GM18517 (cell line): ENCODE measurements around the gene PCDH1.

ENCODE experiments used
- ATAC-seq: cut with Tn5 transposase; IDR thresholded peaks from one replicate; pipeline ENCODE4 v1.9.1; 2021; ENCODE audit warnings: mild to moderate bottlenecking, moderate library complexity; ENCODE audit not compliant: unreplicated experiment

PCDH1 gene

DNA sequence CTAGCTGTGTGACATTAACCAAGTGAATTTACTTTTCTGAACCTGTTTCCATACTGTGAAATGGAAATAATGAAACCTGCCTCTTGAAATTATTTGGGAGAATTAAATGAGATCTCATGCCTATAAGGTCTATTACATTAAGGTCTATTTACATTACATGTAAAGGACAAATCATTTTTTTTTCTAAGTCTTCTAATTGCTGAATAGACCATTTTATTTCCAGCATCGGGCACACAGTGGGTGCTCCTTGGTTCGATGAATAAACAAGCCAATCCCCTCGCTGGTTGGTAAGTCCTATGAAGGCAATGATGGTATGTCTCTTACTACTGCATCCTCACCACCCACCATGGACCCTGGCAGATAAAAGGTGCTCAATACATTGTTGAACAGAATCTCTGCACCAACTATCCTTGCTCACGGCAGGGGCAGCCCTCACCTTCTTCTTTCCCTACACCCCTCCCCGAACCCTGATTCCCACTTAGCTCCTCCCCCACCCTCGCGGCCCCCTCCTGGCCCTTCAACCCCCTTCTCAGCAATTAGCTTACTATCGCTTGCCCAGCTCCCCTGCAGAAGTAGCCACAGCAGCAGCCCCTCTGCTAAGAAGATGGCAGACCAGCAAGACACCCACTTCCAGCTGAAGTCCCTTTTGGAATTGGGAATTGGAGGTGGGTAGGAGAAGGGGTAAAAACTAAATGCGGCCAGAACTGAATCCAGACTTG, 3.0 kb downstream of the PCDH1 start:
- no peak for ATAC-seq

- ATAC-seq: no peak
Observed at GRCh38 chr5:141874262-141874964, 3.8 kb downstream of the PCDH1 start.

DNA sequence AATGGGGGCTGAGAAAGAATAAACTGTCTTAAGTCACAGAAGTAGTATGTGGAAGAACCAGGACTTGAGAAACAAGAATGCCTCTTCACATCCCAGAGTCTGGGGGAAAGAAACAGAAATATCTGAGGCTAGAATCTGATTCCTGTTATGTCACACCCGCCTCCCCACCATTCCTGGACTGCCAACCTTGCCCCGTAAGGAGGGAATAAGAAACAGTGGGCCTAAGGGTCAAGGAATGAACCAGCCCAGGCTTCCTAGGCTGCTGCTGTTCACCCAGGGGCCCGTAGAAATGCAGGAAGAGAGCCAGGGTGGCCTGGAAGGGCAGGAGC, 4.3 kb downstream of the PCDH1 start:
- ATAC-seq: no peak

- no peak for ATAC-seq
Observed at GRCh38 chr5:141872496-141873356, 5.5 kb downstream of the PCDH1 start.

GRCh38 chr5:141871870-141872269, 6.3 kb downstream of the PCDH1 start:
- no peak for ATAC-seq

DNA sequence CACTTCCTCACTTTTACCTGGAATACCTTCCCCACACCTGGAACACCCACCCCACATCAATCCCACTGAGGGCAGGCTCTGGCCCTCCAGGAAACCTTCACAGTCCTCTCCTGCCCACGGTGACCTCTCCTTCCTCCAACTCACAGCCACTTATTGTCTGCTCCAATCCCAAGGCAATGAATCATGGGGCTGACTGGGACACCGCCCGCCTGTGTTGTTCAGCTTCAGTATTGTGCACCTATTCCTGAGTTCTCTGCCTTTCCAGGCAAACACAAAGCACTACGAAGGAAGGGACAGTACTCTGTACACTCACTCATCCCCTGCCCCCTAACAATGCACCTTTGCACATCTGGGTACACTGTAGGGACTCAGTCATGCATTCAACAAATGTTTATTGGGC, 7.3 kb downstream of the PCDH1 start:
- no peak for ATAC-seq

- ATAC-seq: no peak
Observed at GRCh38 chr5:141870228-141870627, 8.0 kb downstream of the PCDH1 start.

- no peak for ATAC-seq
Observed at GRCh38 chr5:141869514-141869913, 8.7 kb downstream of the PCDH1 start.

GRCh38 chr5:141869040-141869439, 9.2 kb downstream of the PCDH1 start:
- ATAC-seq: no peak

DNA sequence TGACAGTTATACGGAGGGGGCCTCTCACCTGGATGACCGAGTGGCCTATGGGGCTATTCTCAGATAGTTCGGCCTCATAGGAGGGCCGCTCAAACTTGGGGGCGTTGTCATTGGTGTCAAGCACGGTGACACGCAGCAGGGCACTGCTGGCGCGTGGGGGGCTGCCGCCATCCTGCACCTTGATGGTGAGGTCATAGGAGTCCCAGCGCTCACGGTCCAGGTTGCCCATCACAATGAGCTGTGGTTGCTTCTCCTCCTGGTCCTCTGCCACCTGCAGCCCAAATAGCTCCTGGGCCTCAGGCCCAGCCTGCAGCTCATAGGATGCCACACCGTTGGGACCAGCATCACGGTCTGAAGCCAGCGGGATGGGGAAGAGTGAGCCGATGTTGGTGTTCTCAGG, 9.7 kb downstream of the PCDH1 start:
- ATAC-seq: no peak

- no peak for ATAC-seq
Observed at GRCh38 chr5:141867651-141868050, 10.6 kb downstream of the PCDH1 start.

DNA sequence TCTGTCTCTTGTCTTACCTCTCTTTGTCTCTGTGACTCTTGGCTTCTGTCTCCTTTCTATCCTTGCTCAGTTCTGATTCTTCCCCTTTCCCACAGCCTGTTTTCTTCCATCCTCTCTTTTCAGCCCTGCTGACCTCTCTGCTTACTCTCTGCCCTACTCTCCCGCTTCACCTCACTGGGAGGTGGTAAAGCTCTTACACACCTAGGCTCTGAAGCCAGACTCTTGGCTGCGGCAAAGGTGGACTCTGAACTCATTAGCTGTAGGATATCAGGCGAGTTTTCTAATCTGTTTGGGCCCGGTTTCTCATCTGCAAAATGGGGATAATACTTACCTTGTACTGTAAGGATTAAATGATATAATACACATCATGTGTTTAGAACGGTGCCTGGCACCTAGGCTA, 11.1 kb downstream of the PCDH1 start:
- ATAC-seq: no peak

DNA sequence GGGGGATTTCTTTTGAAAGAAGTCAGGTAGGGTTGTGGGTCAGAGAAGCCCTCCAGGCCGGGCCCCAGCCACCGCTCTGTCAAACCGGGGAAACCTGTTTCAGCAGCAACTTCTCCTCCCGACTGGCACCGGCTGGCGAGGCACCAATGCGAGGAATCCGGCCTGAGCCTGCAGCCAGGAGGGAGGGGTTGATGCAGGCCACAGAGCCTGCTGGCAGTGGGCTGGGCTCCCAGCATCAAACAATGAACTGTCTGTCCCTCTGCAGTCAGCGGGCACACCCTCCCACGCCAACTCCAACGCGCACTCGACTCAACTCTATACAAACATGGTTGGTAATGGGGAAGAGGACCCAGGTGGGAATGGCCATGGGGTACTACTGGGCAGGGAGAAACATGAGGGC, 12.1 kb downstream of the PCDH1 start:
- ATAC-seq: no peak

DNA sequence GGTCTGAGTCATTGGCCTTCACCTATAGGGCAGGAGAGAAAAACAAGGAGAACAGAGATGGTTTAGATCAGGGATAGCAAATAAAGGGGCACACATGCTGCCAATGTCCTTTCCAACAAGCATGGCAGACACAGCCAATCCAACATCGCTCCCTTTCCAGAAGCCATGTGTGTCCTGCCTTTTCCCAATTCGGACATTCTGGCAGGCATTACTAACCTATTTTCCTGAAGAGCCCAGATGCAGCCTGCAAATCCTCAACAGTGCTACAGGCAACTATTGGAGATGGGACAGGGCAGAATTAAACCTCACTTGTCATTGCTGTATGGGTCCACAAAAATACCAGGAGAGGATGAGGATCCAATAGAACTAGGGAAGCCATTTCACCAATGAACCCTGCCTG, 12.8 kb downstream of the PCDH1 start:
- no peak for ATAC-seq

DNA sequence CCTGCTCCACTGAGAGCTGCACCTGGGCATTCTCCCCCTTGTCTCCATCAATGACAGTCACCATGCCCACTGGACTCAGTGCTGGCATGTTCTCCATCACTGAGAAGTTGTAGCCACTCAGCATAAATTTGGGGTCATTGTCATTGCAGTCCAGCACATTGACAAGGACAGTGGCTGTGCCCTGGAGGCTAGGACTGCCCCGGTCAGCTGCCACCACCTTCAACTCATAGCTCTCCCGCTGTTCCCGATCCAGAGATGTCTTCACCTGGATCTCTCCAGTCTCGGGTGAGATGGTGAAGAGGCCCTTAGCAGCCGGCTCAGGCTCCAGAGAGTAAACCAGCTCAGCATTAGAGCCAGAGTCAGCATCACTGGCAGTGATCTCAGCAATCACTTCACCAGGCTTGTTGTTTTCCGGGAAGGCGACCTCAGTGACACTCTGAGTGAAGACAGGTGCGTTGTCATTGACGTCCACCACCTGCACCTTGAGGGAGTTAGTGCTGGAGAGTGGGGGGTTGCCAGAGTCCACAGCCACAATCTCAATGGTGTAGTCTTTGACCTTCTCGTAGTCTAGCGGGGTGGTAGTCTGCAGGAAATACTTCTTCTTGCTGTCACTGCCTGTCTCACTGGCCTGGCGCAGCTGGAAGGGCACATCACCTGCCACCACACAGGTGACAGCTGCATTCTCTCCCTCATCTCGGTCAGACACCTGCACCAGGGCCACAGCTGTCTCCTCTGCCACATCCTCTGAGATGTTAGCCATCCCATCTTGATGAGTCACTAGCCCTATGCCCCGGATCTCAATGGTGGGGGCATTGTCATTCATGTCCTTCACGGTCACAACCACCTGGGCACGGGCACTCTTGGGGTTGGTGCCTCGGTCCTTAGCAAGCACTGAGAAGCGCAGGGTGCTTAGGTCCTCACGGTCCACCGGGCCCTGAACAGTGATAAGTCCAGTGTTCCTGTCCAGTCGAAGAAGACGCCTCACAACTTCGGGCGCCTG, 13.5 kb downstream of the PCDH1 start:
- ATAC-seq: no peak

- no peak for ATAC-seq
Observed at GRCh38 chr5:141863569-141864178, 14.5 kb downstream of the PCDH1 start.

GRCh38 chr5:141862936-141863543, 15.2 kb downstream of the PCDH1 start:
- ATAC-seq: no peak

- no peak for ATAC-seq
Observed at GRCh38 chr5:141861194-141861593, 17.0 kb downstream of the PCDH1 start.

GRCh38 chr5:141858079-141858765, 20.0 kb downstream of the PCDH1 start:
- ATAC-seq: no peak
